ENCODE results near the gene LYRM2.

LYRM2 gene

DNA sequence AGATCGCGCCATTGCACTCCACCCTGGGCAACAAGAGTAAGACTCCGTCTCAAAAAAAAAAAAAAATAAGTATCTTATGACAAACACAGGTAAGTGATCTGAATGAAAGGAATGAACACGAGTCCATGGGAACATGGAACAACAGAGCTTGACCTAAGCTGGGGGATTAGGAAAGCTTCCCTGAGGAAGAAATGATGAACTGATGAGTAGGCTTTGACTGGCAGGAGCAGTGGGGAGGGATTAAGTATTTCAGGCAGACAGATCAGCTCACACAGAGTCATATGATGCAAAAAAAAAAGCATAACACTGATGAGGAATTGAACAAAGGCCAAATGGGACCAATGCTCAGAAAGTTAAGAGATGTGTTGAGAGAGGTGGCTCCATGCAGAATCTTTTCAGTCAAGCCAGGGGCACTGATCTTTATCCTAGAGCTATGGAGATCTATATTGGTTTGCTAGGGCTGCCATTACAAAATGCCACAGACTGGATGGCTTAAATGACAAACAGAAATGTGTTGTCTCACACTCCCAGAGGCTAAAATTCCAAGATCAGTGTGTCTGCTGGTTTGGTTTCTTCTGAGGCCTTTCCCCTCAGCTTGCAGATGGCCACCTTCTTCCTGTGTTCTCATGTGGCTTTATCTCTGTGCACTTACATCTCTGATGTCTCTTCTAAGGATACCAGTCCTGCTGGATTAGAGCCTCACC lies 120.0 kb downstream of the LYRM2 start:
- DNase-seq (ENCODE audit: extremely low spot score, insufficient read length, low read depth), result no peak
- no peak for FAIRE-seq
